ENCODE measurements around the gene NDUFS7. TPM values are rescaled to one million over a fixed set of nuclear protein-coding genes. Genes with fewer than 3 reads are reported as not detected.

Gene NDUFS7
- total and polyA plus RNA-seq, 9 of the 15 experiments (the other 6 are each of a cell fraction or from before 2014, with no cell fraction given), result 6.0 to 271 (median 60.6) TPM

GRCh38 chr19:1431759-1432506 lies 48.2 kb downstream of the NDUFS7 start:
- ChIA-PET CTCF (ENCODE audit: low intra/inter-chr PET ratio) (no interaction called here), POLR2A (interaction anchor here (7.0 kb wide), 1 partner anchor 16 kb away, joined by 52 read pairs; no protein-coding TSS in a partner anchor)
- FAIRE-seq, result no peak
- Histone ChIP-seq H3K9ac (ENCODE audit: insufficient read depth in 1 of 2, low read depth in 2 of 2, low read length in 2 of 2) (no peak overlapping the region), H3K9me3 (replicated peaks; ENCODE audit: control insufficient read depth, insufficient read depth, low read depth, low read length) (no peaks in the 10 kb centered on the region), H3K4me3 (no peak overlapping the region), H2AFZ (ENCODE audit: low read depth, low read length) (no peak overlapping the region), H3K4me2 (ENCODE audit: insufficient read depth, low read length) (no peak overlapping the region), H3K9me1 (ENCODE audit: control insufficient read depth, insufficient read depth, low read length) (peaks cover 3% of the 10 kb centered on the region), H4K20me1 (replicated peaks; ENCODE audit: control insufficient read depth, insufficient read depth, low read length) (peaks cover 20% of the 10 kb centered on the region), H3K27ac (ENCODE audit: extremely low read depth, low read depth, low read length) (no peak overlapping the region), H3K4me1 (replicated peaks in 1 of 2; ENCODE audit: control insufficient read depth in 2 of 2, insufficient read depth in 2 of 2, low read length in 2 of 2) (peaks cover 11 to 71% of the 10 kb centered on the region in 2 experiments; a peak in 4 of 5 replicates), H3K36me3 (ENCODE audit: control insufficient read depth, insufficient read depth, low read length) (peaks cover 82% of the 10 kb centered on the region), H3K27me3 (ENCODE audit: control insufficient read depth in 2 of 2, insufficient read depth in 2 of 2, low read length in 2 of 2) (no peaks in the 10 kb centered on the region), H3K79me2 (ENCODE audit: control insufficient read depth, insufficient read depth, low read length) (peaks cover 15% of the 10 kb centered on the region; the same call in 2 of the 3 replicates)
- TF ChIP-seq POLR2A (conservative IDR thresholded peaks at IDR 0.05) (peak; percentile 40), YBX1 (IDR thresholded peaks at IDR 0.05) (no peak), POLR2G (IDR thresholded peaks at IDR 0.05; ENCODE audit: low read depth, low read length) (peak; percentile 51), ARID2 (IDR thresholded peaks at IDR 0.05) (no peak), RFX7 (CRISPR knock-in tag; IDR thresholded peaks at IDR 0.05) (no peak), ZNF274 (IDR thresholded peaks at IDR 0.05; ENCODE audit: borderline replicate concordance, low read depth, low read length) (no peak)
- no TSS peak for BruUV-seq (replicated peaks)
- no peak for DNase-seq (ENCODE audit: extremely low read depth in 1 of 4, low spot score in 3 of 4)
- WGBS (ENCODE audit: insufficient coverage, low coverage, missing lambda C conversion rate), result 95% methylated on average over 19 of the region's 24 CpGs
- intact Hi-C loops (cut with micrococcal nuclease), result no loop called here
- in situ Hi-C loops (cut with MboI), result no loop called here
- ATAC-seq, result no peak

DNA sequence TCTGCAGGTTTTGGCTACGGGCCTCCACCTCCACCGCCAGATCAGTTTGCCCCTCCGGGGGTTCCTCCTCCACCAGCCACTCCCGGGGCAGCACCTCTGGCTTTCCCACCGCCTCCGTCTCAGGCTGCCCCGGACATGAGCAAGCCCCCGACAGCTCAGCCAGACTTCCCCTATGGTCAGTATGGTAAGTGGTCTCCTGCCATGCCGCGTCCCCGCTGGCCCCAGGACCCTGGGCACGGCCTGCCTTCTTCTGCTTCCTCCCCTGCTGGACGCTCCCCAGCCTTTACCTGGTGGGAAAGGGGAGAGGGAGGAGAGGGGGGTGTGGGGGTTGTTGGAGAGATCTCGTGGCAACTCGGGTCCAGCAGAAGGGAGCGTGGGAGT lies 48.8 kb downstream of the NDUFS7 start:
- DNase-seq (ENCODE audit: extremely low read depth in 1 of 4, low spot score in 3 of 4), result no peak
- no peak for TF ChIP-seq SP1 (CRISPR knock-in tag; IDR thresholded peaks at IDR 0.05)
- no peak for TF ChIP-seq ZNF586 (CRISPR knock-in tag; conservative IDR thresholded peaks at IDR 0.05)
- TF ChIP-seq CBFA2T2 (conservative IDR thresholded peaks at IDR 0.05), result no peak
- TF ChIP-seq, protein P1, sequence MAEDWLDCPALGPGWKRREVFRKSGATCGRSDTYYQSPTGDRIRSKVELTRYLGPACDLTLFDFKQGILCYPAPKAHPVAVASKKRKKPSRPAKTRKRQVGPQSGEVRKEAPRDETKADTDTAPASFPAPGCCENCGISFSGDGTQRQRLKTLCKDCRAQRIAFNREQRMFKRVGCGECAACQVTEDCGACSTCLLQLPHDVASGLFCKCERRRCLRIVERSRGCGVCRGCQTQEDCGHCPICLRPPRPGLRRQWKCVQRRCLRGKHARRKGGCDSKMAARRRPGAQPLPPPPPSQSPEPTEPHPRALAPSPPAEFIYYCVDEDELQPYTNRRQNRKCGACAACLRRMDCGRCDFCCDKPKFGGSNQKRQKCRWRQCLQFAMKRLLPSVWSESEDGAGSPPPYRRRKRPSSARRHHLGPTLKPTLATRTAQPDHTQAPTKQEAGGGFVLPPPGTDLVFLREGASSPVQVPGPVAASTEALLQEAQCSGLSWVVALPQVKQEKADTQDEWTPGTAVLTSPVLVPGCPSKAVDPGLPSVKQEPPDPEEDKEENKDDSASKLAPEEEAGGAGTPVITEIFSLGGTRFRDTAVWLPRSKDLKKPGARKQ (CRISPR knock-in tag; IDR thresholded peaks at IDR 0.05), result no peak
- peak; percentile 11; the same call in 1 of the 2 replicates for TF ChIP-seq POLR2G (IDR thresholded peaks at IDR 0.05; ENCODE audit: low read depth, low read length)
- TF ChIP-seq ZNF134 (CRISPR knock-in tag; conservative IDR thresholded peaks at IDR 0.05), result no peak
- peak; percentile 20 for TF ChIP-seq RBM22 (IDR thresholded peaks at IDR 0.05; ENCODE audit: low read depth, low read length, poor library complexity, severe bottlenecking)
- no peak for TF ChIP-seq WHSC1 (IDR thresholded peaks at IDR 0.05; ENCODE audit: low read length)
- TF ChIP-seq RFX1 (IDR thresholded peaks at IDR 0.05), result no peak

More for the DNA sequence above, 48.8 kb downstream of the NDUFS7 start:
- peaks cover 15% of the 10 kb centered on the region; the same call in 2 of the 3 replicates for H3K79me2 ChIP-seq (ENCODE audit: control insufficient read depth, insufficient read depth, low read length)
- no peaks in the 10 kb centered on the region for H3K27me3 ChIP-seq (ENCODE audit: control insufficient read depth in 2 of 2, insufficient read depth in 2 of 2, low read length in 2 of 2)
- no peak overlapping the region for H3K4me2 ChIP-seq (ENCODE audit: insufficient read depth, low read length)
- 98% methylated on average over 15 of the region's 16 CpGs for WGBS (ENCODE audit: insufficient coverage, low coverage, missing lambda C conversion rate)
- H3K36me3 ChIP-seq (ENCODE audit: control insufficient read depth, insufficient read depth, low read length), result peaks cover 77% of the 10 kb centered on the region
- intact Hi-C loops (cut with micrococcal nuclease) (no loop called here), in situ Hi-C loops (cut with MboI) (no loop called here)
- no peak for FAIRE-seq
- ChIA-PET POLR2A (interaction anchor here (1.4 to 7.0 kb wide), 2 partner anchors 10 to 17 kb away, joined by 5 to 52 read pairs; no protein-coding TSS in a partner anchor), CTCF (ENCODE audit: low intra/inter-chr PET ratio) (no interaction called here)
- no peaks in the 10 kb centered on the region for H3K9me3 ChIP-seq (replicated peaks; ENCODE audit: control insufficient read depth, insufficient read depth, low read depth, low read length)
- H2AFZ ChIP-seq (ENCODE audit: low read depth, low read length), result no peak overlapping the region
- peaks cover 20% of the 10 kb centered on the region for H4K20me1 ChIP-seq (replicated peaks; ENCODE audit: control insufficient read depth, insufficient read depth, low read length)
- peaks cover 3% of the 10 kb centered on the region for H3K9me1 ChIP-seq (ENCODE audit: control insufficient read depth, insufficient read depth, low read length)
- no TSS peak for BruUV-seq (replicated peaks)
- no peak overlapping the region for H3K27ac ChIP-seq (ENCODE audit: extremely low read depth, low read depth, low read length)
- ATAC-seq, result no peak
- no peak overlapping the region; a peak in 1 of 4 replicates for H3K9ac ChIP-seq (ENCODE audit: insufficient read depth in 1 of 2, low read depth in 2 of 2, low read length in 2 of 2)
- no peak overlapping the region for H3K4me3 ChIP-seq
- peaks cover 13 to 72% of the 10 kb centered on the region in 2 experiments; a peak in 4 of 5 replicates for H3K4me1 ChIP-seq (replicated peaks in 1 of 2; ENCODE audit: control insufficient read depth in 2 of 2, insufficient read depth in 2 of 2, low read length in 2 of 2)
